GM19025 (cell line): ENCODE measurements around the gene CROCC2.

Source experiments
- ATAC-seq: cut with Tn5 transposase; IDR thresholded peaks from one replicate; pipeline ENCODE4 v1.9.1; 2021; ENCODE audit warnings: mild to moderate bottlenecking, low read depth, moderate library complexity; ENCODE audit not compliant: unreplicated experiment

CROCC2 gene

GRCh38 chr2:241007880-241008710 is 102.0 kb downstream of the CROCC2 start:
- no peak for ATAC-seq

GRCh38 chr2:241008711-241009121 is 102.6 kb downstream of the CROCC2 start:
- ATAC-seq = no peak

GRCh38 chr2:241009191-241009590 is 103.1 kb downstream of the CROCC2 start:
- no peak for ATAC-seq

- ATAC-seq = no peak
Measured at GRCh38 chr2:241009601-241010530, 103.7 kb downstream of the CROCC2 start.

- ATAC-seq = no peak
Measured at GRCh38 chr2:241010531-241011295, 104.6 kb downstream of the CROCC2 start.

GRCh38 chr2:241011296-241011600 is 105.1 kb downstream of the CROCC2 start:
- ATAC-seq = no peak

GRCh38 chr2:241011751-241012510 is 105.8 kb downstream of the CROCC2 start:
- ATAC-seq = no peak

GRCh38 chr2:241014224-241014623 is 108.1 kb downstream of the CROCC2 start:
- no peak for ATAC-seq

- ATAC-seq = no peak
Measured at GRCh38 chr2:241014764-241015163, 108.6 kb downstream of the CROCC2 start.

- ATAC-seq = no peak
Measured at GRCh38 chr2:241015439-241015838, 109.3 kb downstream of the CROCC2 start.

- no peak for ATAC-seq
Measured at GRCh38 chr2:241017228-241017940, 111.2 kb downstream of the CROCC2 start.

GRCh38 chr2:241018051-241018891 is 112.1 kb downstream of the CROCC2 start:
- no peak for ATAC-seq

GRCh38 chr2:241019441-241020139 is 113.5 kb downstream of the CROCC2 start:
- no peak for ATAC-seq

GRCh38 chr2:241020201-241020600 is 114.1 kb downstream of the CROCC2 start:
- ATAC-seq = no peak

GRCh38 chr2:241020629-241021190 is 114.6 kb downstream of the CROCC2 start:
- no peak for ATAC-seq

GRCh38 chr2:241025639-241026038 is 119.5 kb downstream of the CROCC2 start:
- no peak for ATAC-seq

- ATAC-seq = no peak
Measured at GRCh38 chr2:241029599-241030332, 123.6 kb downstream of the CROCC2 start.
